Measurements from ENCODE around the gene GFM1.
"Not testable (repeated sequence)": the region's sequence is repeated elsewhere in the genome, so short reads cannot be mapped to it uniquely, and the experiment has no call there.

The GFM1 gene

GRCh38 chr3:158679547-158680000, 35.2 kb downstream of the GFM1 start:
- DNase-seq: no peak

- DNase-seq: no peak
Measured at GRCh38 chr3:158680861-158681260, 36.5 kb downstream of the GFM1 start.

- no peak for DNase-seq
Measured at GRCh38 chr3:158683230-158683962, 39.1 kb downstream of the GFM1 start.

GRCh38 chr3:158685159-158685558, 40.8 kb downstream of the GFM1 start:
- no peak for DNase-seq

GRCh38 chr3:158693866-158694456, 49.6 kb downstream of the GFM1 start:
- DNase-seq: not testable (repeated sequence)

- no peak for DNase-seq
Measured at GRCh38 chr3:158696618-158697017, 52.3 kb downstream of the GFM1 start.

GRCh38 chr3:158700559-158700958, 56.2 kb downstream of the GFM1 start:
- no peak for DNase-seq

- DNase-seq: no peak
Measured at GRCh38 chr3:158701420-158702065, 57.2 kb downstream of the GFM1 start.

- DNase-seq: no peak
Measured at GRCh38 chr3:158702815-158703481, 58.6 kb downstream of the GFM1 start.

- DNase-seq: no peak
Measured at GRCh38 chr3:158703566-158703965, 59.2 kb downstream of the GFM1 start.

GRCh38 chr3:158709666-158710083, 65.3 kb downstream of the GFM1 start:
- DNase-seq: no peak

GRCh38 chr3:158710601-158711000, 66.3 kb downstream of the GFM1 start:
- no peak for DNase-seq

GRCh38 chr3:158711886-158712285, 67.6 kb downstream of the GFM1 start:
- DNase-seq: no peak

- no peak for DNase-seq
Measured at GRCh38 chr3:158712443-158712842, 68.1 kb downstream of the GFM1 start.

GRCh38 chr3:158713094-158713499, 68.8 kb downstream of the GFM1 start:
- DNase-seq: peak; percentile 28

- no peak for DNase-seq
Measured at GRCh38 chr3:158717576-158717975, 73.2 kb downstream of the GFM1 start.

- DNase-seq: no peak
Measured at GRCh38 chr3:158718490-158719170, 74.3 kb downstream of the GFM1 start.

GRCh38 chr3:158722108-158722507, 77.8 kb downstream of the GFM1 start:
- DNase-seq: no peak

GRCh38 chr3:158723991-158724390, 79.7 kb downstream of the GFM1 start:
- no peak for DNase-seq

GRCh38 chr3:158725348-158726011, 81.2 kb downstream of the GFM1 start:
- DNase-seq: no peak

- DNase-seq: peak; percentile 55
Measured at GRCh38 chr3:158727206-158728060, 83.1 kb downstream of the GFM1 start.

- no peak for DNase-seq
Measured at GRCh38 chr3:158728061-158728377, 83.7 kb downstream of the GFM1 start.

Data from retina (tissue), 1 donor.